Liver (tissue), 9 donors: ENCODE data around the gene PROB1. TPM values are rescaled to one million over a fixed set of nuclear protein-coding genes. Genes with fewer than 3 reads are reported as not detected.
A peak's percentile ranks its signal among the peaks of the same experiment; 100 is the strongest.

Experiments
- DNase-seq: peaks from one replicate; pipeline ENCODE4 v3.0.0-alpha.2; 2017; ENCODE audit warnings: low spot score
- H3K27ac ChIP-seq, 2 donors: one replicate each; pipeline ENCODE4 v1.7.0; 2013; ENCODE audit warnings: inconsistent platforms in 2 of 2, low read length in 2 of 2, control low read depth in 1 of 2, low read depth in 1 of 2, mild to moderate bottlenecking in 1 of 2
- H3K27me3 ChIP-seq, 4 donors: one replicate each; pipeline versions ENCODE4 v1.6.1 to v1.7.0; 2013; ENCODE audit warnings: low read length in 3 of 4, inconsistent platforms in 1 of 4, mild to moderate bottlenecking in 1 of 4, moderate library complexity in 1 of 4; ENCODE audit not compliant: control insufficient read depth in 4 of 4, insufficient read depth in 4 of 4
- H3K36me3 ChIP-seq, 4 donors: one replicate each; pipeline versions ENCODE4 v1.6.1 to v1.7.0; 2013; ENCODE audit warnings: low read length in 3 of 4, mild to moderate bottlenecking in 3 of 4, low read depth in 1 of 4, moderate library complexity in 1 of 4; ENCODE audit not compliant: control insufficient read depth in 4 of 4, insufficient read depth in 3 of 4
- H3K4me1 ChIP-seq, 4 donors: one replicate each; pipeline versions ENCODE4 v1.6.1 to v1.7.0; 2013; ENCODE audit warnings: low read length in 3 of 4, mild to moderate bottlenecking in 3 of 4, moderate library complexity in 1 of 4; ENCODE audit not compliant: control insufficient read depth in 4 of 4, insufficient read depth in 4 of 4
- H3K4me3 ChIP-seq, 3 donors: one replicate each; pipeline versions ENCODE4 v1.6.1 to v1.7.0; 2013; ENCODE audit warnings: low read length in 3 of 3, control low read depth in 1 of 3, low read depth in 1 of 3, mild to moderate bottlenecking in 1 of 3
- H3K9ac ChIP-seq, 2 donors: one replicate each; pipeline ENCODE4 v1.7.0; 2013; ENCODE audit warnings: low read length in 2 of 2, mild to moderate bottlenecking in 2 of 2, moderate library complexity in 2 of 2, control low read depth in 1 of 2, low read depth in 1 of 2
- H3K9me3 ChIP-seq, 4 donors: one replicate each; pipeline versions ENCODE4 v1.6.1 to v1.7.0; 2013; ENCODE audit warnings: low read length in 3 of 4; ENCODE audit not compliant: control insufficient read depth in 4 of 4
- ATF3 ChIP-seq: IDR thresholded peaks from 2 replicates; pipeline ENCODE4 v1.6.1; 2016; ENCODE audit warnings: antibody characterized with exemption
- CTCF ChIP-seq: fragments of 150-350 bp; IDR thresholded peaks from 2 replicates; pipeline ENCODE4 v1.5.1; 2017; ENCODE audit warnings: improper control_type of control experiment, low read depth, low read length; ENCODE audit not compliant: missing input control
- EGR1 ChIP-seq, 2 donors: IDR thresholded peaks; 2 replicates each; pipeline ENCODE4 v1.6.1; 2016 to 2018; ENCODE audit warnings: antibody characterized with exemption in 2 of 2, low read depth in 2 of 2
- FOXA2 ChIP-seq: IDR thresholded peaks from 2 replicates; pipeline ENCODE4 v1.6.1; 2016; ENCODE audit warnings: antibody characterized with exemption
- HNF4A ChIP-seq, 2 donors: conservative IDR thresholded peaks; 2 replicates each; pipeline ENCODE4 v1.6.1; 2016; ENCODE audit warnings: antibody characterized with exemption in 2 of 2, mild to moderate bottlenecking in 2 of 2
- JUND ChIP-seq, 2 donors: IDR thresholded peaks; 2 replicates each; pipeline ENCODE4 v1.6.1; 2016; ENCODE audit warnings: antibody characterized with exemption in 2 of 2
- MAX ChIP-seq: IDR thresholded peaks from 2 replicates; pipeline ENCODE4 v1.6.1; 2016; ENCODE audit warnings: antibody characterized with exemption
- NR2F2 ChIP-seq: IDR thresholded peaks from 2 replicates; pipeline ENCODE4 v1.6.1; 2016; ENCODE audit warnings: antibody characterized with exemption
- RAD21 ChIP-seq, 2 donors: IDR thresholded peaks; 2 replicates each; pipeline ENCODE4 v1.6.1; 2016; ENCODE audit warnings: antibody characterized with exemption in 2 of 2, mild to moderate bottlenecking in 2 of 2
- REST ChIP-seq: IDR thresholded peaks from 2 replicates; pipeline ENCODE4 v1.6.1; 2016; ENCODE audit warnings: antibody characterized with exemption, mild to moderate bottlenecking
- RXRA ChIP-seq, 2 donors: IDR thresholded peaks; 2 replicates each; pipeline ENCODE4 v1.6.1; 2017 to 2018; ENCODE audit warnings: antibody characterized with exemption in 2 of 2, mild to moderate bottlenecking in 1 of 2
- SP1 ChIP-seq: IDR thresholded peaks from 2 replicates; pipeline ENCODE4 v1.6.1; 2018; ENCODE audit warnings: antibody characterized with exemption, mild to moderate bottlenecking
- TAF1 ChIP-seq: conservative IDR thresholded peaks from 2 replicates; pipeline ENCODE4 v1.6.1; 2016; ENCODE audit warnings: antibody characterized with exemption, mild to moderate bottlenecking
- YY1 ChIP-seq: IDR thresholded peaks from 2 replicates; pipeline ENCODE4 v1.6.1; 2016; ENCODE audit warnings: antibody characterized with exemption, mild to moderate bottlenecking
- ZBTB33 ChIP-seq: IDR thresholded peaks from 2 replicates; pipeline ENCODE4 v1.6.1; 2016; ENCODE audit warnings: antibody characterized with exemption
- WGBS: extraction: QIAGEN DNeasy Blood & Tissue Kit; methylation state at CpG from one replicate; pipeline ENCODE4 v1.1.7; 2013; 5-methylcytosine and 5-hydroxymethylcytosine counted together
- polyA plus RNA-seq, 2 donors: library from polyadenylated mRNA; stranded (reverse) in 1 of 2; unstranded in 1 of 2; fragments of 200-250 nt in 1 of 2; fragments of >200 nt in 1 of 2; fragmentation: Nextera tagmentation in 1 of 2; extraction: Ambion mirVana in 1 of 2; gene quantifications; one replicate each; pipeline versions ENCODE4 v1.2.1 to v1.2.3, GENCODE V29; 2013 to 2015
- total RNA-seq, 2 donors: library from RNA; depleted of rRNA; stranded (reverse); fragments of >200 nt; gene quantifications; one replicate each; pipeline ENCODE4 v1.2.3, GENCODE V29; 2014
- donor health status: healthy.
- donor health status: healthy.
- donor health status: healthy.
- donor health status: healthy.
- donor health status: healthy.

The PROB1 gene
- total and polyA plus RNA-seq, 4 donors, result 0.04 to 0.67 (median 0.34) TPM

GRCh38 chr5:139393497-139394122 lies 1.3 kb downstream of the PROB1 start (continued):
- TF ChIP-seq ZBTB33, result no peak
- no peak for TF ChIP-seq JUND (IDR thresholded peaks at IDR 0.05)
- TF ChIP-seq CTCF, result no peak
- TF ChIP-seq HNF4A (conservative IDR thresholded peaks at IDR 0.05), result no peak

GRCh38 chr5:139392678-139393496 lies 2.0 kb downstream of the PROB1 start:
- H3K27me3 ChIP-seq, result peaks cover 0 to 3% (median 0%) of the 10 kb centered on the region in 4 donors
- DNase-seq, result peak; percentile 55
- H3K9ac ChIP-seq, result no peak overlapping the region
- no peak overlapping the region for H3K27ac ChIP-seq
- H3K4me1 ChIP-seq, result peaks cover 9 to 19% (median 17%) of the 10 kb centered on the region in 4 donors
- no peaks in the 10 kb centered on the region for H3K9me3 ChIP-seq
- peak overlapping the region in 2 of 3 donors; percentile 53 to 59 for H3K4me3 ChIP-seq
- 6% methylated on average over 77 of the region's 77 CpGs for WGBS
- TF ChIP-seq RAD21 (IDR thresholded peaks at IDR 0.05) (peak; percentile 44 to 58), RXRA (IDR thresholded peaks at IDR 0.05) (no peak), CTCF (peak; percentile 48)
- peaks cover 0 to 1% (median 0%) of the 10 kb centered on the region in 4 donors for H3K36me3 ChIP-seq

GRCh38 chr5:139392324-139392677 lies 2.6 kb downstream of the PROB1 start:
- Histone ChIP-seq H3K9ac (no peak overlapping the region), H3K27me3 (peaks cover 0 to 3% (median 0%) of the 10 kb centered on the region in 4 donors), H3K4me3 (peak overlapping the region in 1 of 3 donors; percentile 13), H3K4me1 (peaks cover 9 to 19% (median 17%) of the 10 kb centered on the region in 4 donors), H3K9me3 (no peaks in the 10 kb centered on the region), H3K36me3 (peaks cover 0 to 1% (median 0%) of the 10 kb centered on the region in 4 donors), H3K27ac (no peak overlapping the region)
- no peak for DNase-seq
- 23% methylated on average over 36 of the region's 36 CpGs for WGBS
- TF ChIP-seq SP1 (no peak), EGR1 (IDR thresholded peaks at IDR 0.05; ENCODE audit: low read depth in 2 of 2) (no peak), ZBTB33 (no peak), YY1 (no peak), ATF3 (no peak), HNF4A (conservative IDR thresholded peaks at IDR 0.05) (no peak), MAX (no peak), FOXA2 (no peak), NR2F2 (no peak), REST (no peak), TAF1 (no peak), JUND (IDR thresholded peaks at IDR 0.05) (no peak)
